Liver (tissue), 9 donors: Measurements from ENCODE around the gene HBA2. TPM values are rescaled to one million over a fixed set of nuclear protein-coding genes. Genes with fewer than 3 reads are reported as not detected.
"Not testable (repeated sequence)": the region's sequence is repeated elsewhere in the genome, so short reads cannot be mapped to it uniquely, and the experiment has no call there.

ENCODE experiments used
- DNase-seq: peaks from one replicate; pipeline ENCODE4 v3.0.0-alpha.2; 2017; ENCODE audit warnings: low spot score
- H3K27ac ChIP-seq, 2 donors: one replicate each; pipeline ENCODE4 v1.7.0; 2013; ENCODE audit warnings: inconsistent platforms in 2 of 2, low read length in 2 of 2, control low read depth in 1 of 2, low read depth in 1 of 2, mild to moderate bottlenecking in 1 of 2
- H3K27me3 ChIP-seq, 4 donors: one replicate each; pipeline versions ENCODE4 v1.6.1 to v1.7.0; 2013; ENCODE audit warnings: low read length in 3 of 4, inconsistent platforms in 1 of 4, mild to moderate bottlenecking in 1 of 4, moderate library complexity in 1 of 4; ENCODE audit not compliant: control insufficient read depth in 4 of 4, insufficient read depth in 4 of 4
- H3K36me3 ChIP-seq, 4 donors: one replicate each; pipeline versions ENCODE4 v1.6.1 to v1.7.0; 2013; ENCODE audit warnings: low read length in 3 of 4, mild to moderate bottlenecking in 3 of 4, low read depth in 1 of 4, moderate library complexity in 1 of 4; ENCODE audit not compliant: control insufficient read depth in 4 of 4, insufficient read depth in 3 of 4
- H3K4me1 ChIP-seq, 4 donors: one replicate each; pipeline versions ENCODE4 v1.6.1 to v1.7.0; 2013; ENCODE audit warnings: low read length in 3 of 4, mild to moderate bottlenecking in 3 of 4, moderate library complexity in 1 of 4; ENCODE audit not compliant: control insufficient read depth in 4 of 4, insufficient read depth in 4 of 4
- H3K4me3 ChIP-seq, 3 donors: one replicate each; pipeline versions ENCODE4 v1.6.1 to v1.7.0; 2013; ENCODE audit warnings: low read length in 3 of 3, control low read depth in 1 of 3, low read depth in 1 of 3, mild to moderate bottlenecking in 1 of 3
- H3K9ac ChIP-seq, 2 donors: one replicate each; pipeline ENCODE4 v1.7.0; 2013; ENCODE audit warnings: low read length in 2 of 2, mild to moderate bottlenecking in 2 of 2, moderate library complexity in 2 of 2, control low read depth in 1 of 2, low read depth in 1 of 2
- H3K9me3 ChIP-seq, 4 donors: one replicate each; pipeline versions ENCODE4 v1.6.1 to v1.7.0; 2013; ENCODE audit warnings: low read length in 3 of 4; ENCODE audit not compliant: control insufficient read depth in 4 of 4
- EGR1 ChIP-seq, 2 donors: IDR thresholded peaks; 2 replicates each; pipeline ENCODE4 v1.6.1; 2016 to 2018; ENCODE audit warnings: antibody characterized with exemption in 2 of 2, low read depth in 2 of 2
- FOXA1 ChIP-seq: IDR thresholded peaks from 2 replicates; pipeline ENCODE4 v1.6.1; 2016; ENCODE audit warnings: antibody characterized with exemption
- GABPA ChIP-seq, 2 donors: IDR thresholded peaks in 1 of 2; conservative IDR thresholded peaks in 1 of 2; 2 replicates each; pipeline ENCODE4 v1.6.1; 2016; ENCODE audit warnings: antibody characterized with exemption in 2 of 2, mild to moderate bottlenecking in 1 of 2, moderate library complexity in 1 of 2
- HNF4A ChIP-seq, 2 donors: conservative IDR thresholded peaks; 2 replicates each; pipeline ENCODE4 v1.6.1; 2016; ENCODE audit warnings: antibody characterized with exemption in 2 of 2, mild to moderate bottlenecking in 2 of 2
- HNF4G ChIP-seq: IDR thresholded peaks from 2 replicates; pipeline ENCODE4 v1.6.1; 2016; ENCODE audit warnings: antibody characterized with exemption
- JUND ChIP-seq, 2 donors: IDR thresholded peaks; 2 replicates each; pipeline ENCODE4 v1.6.1; 2016; ENCODE audit warnings: antibody characterized with exemption in 2 of 2
- NR2F2 ChIP-seq: IDR thresholded peaks from 2 replicates; pipeline ENCODE4 v1.6.1; 2016; ENCODE audit warnings: antibody characterized with exemption
- RAD21 ChIP-seq, 2 donors: IDR thresholded peaks; 2 replicates each; pipeline ENCODE4 v1.6.1; 2016; ENCODE audit warnings: antibody characterized with exemption in 2 of 2, mild to moderate bottlenecking in 2 of 2
- RXRA ChIP-seq, 2 donors: IDR thresholded peaks; 2 replicates each; pipeline ENCODE4 v1.6.1; 2017 to 2018; ENCODE audit warnings: antibody characterized with exemption in 2 of 2, mild to moderate bottlenecking in 1 of 2
- SP1 ChIP-seq: IDR thresholded peaks from 2 replicates; pipeline ENCODE4 v1.6.1; 2018; ENCODE audit warnings: antibody characterized with exemption, mild to moderate bottlenecking
- TAF1 ChIP-seq: conservative IDR thresholded peaks from 2 replicates; pipeline ENCODE4 v1.6.1; 2016; ENCODE audit warnings: antibody characterized with exemption, mild to moderate bottlenecking
- YY1 ChIP-seq: IDR thresholded peaks from 2 replicates; pipeline ENCODE4 v1.6.1; 2016; ENCODE audit warnings: antibody characterized with exemption, mild to moderate bottlenecking
- WGBS: extraction: QIAGEN DNeasy Blood & Tissue Kit; methylation state at CpG from one replicate; pipeline ENCODE4 v1.1.7; 2013; 5-methylcytosine and 5-hydroxymethylcytosine counted together
- polyA plus RNA-seq, 2 donors: library from polyadenylated mRNA; stranded (reverse) in 1 of 2; unstranded in 1 of 2; fragments of 200-250 nt in 1 of 2; fragments of >200 nt in 1 of 2; fragmentation: Nextera tagmentation in 1 of 2; extraction: Ambion mirVana in 1 of 2; gene quantifications; one replicate each; pipeline versions ENCODE4 v1.2.1 to v1.2.3, GENCODE V29; 2013 to 2015
- total RNA-seq, 2 donors: library from RNA; depleted of rRNA; stranded (reverse); fragments of >200 nt; gene quantifications; one replicate each; pipeline ENCODE4 v1.2.3, GENCODE V29; 2014
- TF ChIP-seq, protein P1 (sequence below): IDR thresholded peaks from 2 replicates; pipeline ENCODE4 v1.6.1; 2016; ENCODE audit warnings: antibody characterized with exemption
- TF ChIP-seq, protein P2 (sequence below): IDR thresholded peaks from 2 replicates; pipeline ENCODE4 v1.6.1; 2016; ENCODE audit warnings: antibody characterized with exemption
- TF ChIP-seq, protein P3 (sequence below): IDR thresholded peaks from 2 replicates; pipeline ENCODE4 v1.6.1; 2016; ENCODE audit warnings: antibody characterized with exemption, mild to moderate bottlenecking
- TF ChIP-seq, protein P4 (sequence below): IDR thresholded peaks from 2 replicates; pipeline ENCODE4 v1.6.1; 2016; ENCODE audit warnings: antibody characterized with exemption
- TF ChIP-seq, protein P5 (sequence below): fragments of 150-350 bp; IDR thresholded peaks from 2 replicates; pipeline ENCODE4 v1.5.1; 2017; ENCODE audit warnings: improper control_type of control experiment, low read depth, low read length; ENCODE audit not compliant: missing input control
- donor health status: healthy.
- donor health status: healthy.
- donor health status: healthy.
- donor health status: healthy.
- donor health status: healthy.

The HBA2 gene
- total and polyA plus RNA-seq, 4 donors = 2.8 to 36,951 (median 46.0) TPM

DNA sequence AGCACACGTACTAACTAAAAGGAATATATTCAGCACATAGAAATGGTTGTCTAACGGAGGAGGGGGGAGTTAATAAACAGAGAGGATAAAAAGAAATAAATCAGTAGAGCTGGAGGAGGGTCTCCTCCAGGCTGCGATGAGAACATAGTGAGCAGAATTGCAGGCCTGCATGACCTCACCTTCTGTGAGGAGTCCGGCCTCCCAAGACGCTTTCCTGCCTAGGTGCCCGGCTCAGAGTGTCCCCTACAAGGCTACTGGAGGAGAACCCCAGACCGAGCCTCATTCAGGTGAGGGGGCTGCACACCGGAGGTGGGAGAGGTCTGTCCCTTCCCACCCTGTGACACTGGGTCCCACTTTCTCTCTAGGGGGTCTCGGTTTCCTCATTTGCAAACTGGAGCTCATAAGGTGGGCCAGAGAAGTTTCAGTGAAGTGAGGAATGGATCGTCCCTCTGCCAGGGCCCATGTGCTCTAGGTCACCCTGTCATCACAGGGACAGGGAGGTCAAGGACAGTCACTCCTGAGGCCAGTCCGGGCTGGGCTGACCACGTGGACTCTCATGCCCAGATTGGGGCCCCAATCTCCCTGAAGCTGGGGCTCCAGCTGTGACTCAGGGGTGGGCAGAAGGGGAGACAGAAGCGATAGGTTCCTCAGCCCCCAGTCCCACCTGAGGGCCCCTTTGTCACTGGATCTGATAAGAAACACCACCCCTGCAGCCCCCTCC, 10.2 kb upstream of the HBA2 start:
- Histone ChIP-seq H3K4me3 (no peak overlapping the region), H3K9me3 (no peaks in the 10 kb centered on the region), H3K27ac (no peak overlapping the region), H3K27me3 (peaks cover 8 to 12% (median 9%) of the 10 kb centered on the region in 4 donors), H3K4me1 (peaks cover 2 to 12% (median 10%) of the 10 kb centered on the region in 4 donors), H3K9ac (no peak overlapping the region), H3K36me3 (no peaks in the 10 kb centered on the region)
- TF ChIP-seq HNF4G = no peak
- TF ChIP-seq HNF4A (conservative IDR thresholded peaks at IDR 0.05) = no peak
- no peak for TF ChIP-seq JUND (IDR thresholded peaks at IDR 0.05)
- TF ChIP-seq, protein P1, sequence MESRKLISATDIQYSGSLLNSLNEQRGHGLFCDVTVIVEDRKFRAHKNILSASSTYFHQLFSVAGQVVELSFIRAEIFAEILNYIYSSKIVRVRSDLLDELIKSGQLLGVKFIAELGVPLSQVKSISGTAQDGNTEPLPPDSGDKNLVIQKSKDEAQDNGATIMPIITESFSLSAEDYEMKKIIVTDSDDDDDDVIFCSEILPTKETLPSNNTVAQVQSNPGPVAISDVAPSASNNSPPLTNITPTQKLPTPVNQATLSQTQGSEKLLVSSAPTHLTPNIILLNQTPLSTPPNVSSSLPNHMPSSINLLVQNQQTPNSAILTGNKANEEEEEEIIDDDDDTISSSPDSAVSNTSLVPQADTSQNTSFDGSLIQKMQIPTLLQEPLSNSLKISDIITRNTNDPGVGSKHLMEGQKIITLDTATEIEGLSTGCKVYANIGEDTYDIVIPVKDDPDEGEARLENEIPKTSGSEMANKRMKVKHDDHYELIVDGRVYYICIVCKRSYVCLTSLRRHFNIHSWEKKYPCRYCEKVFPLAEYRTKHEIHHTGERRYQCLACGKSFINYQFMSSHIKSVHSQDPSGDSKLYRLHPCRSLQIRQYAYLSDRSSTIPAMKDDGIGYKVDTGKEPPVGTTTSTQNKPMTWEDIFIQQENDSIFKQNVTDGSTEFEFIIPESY = no peak
- no peak for TF ChIP-seq YY1
- TF ChIP-seq FOXA1 = no peak
- TF ChIP-seq, protein P2, sequence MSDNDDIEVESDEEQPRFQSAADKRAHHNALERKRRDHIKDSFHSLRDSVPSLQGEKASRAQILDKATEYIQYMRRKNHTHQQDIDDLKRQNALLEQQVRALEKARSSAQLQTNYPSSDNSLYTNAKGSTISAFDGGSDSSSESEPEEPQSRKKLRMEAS = no peak
- TF ChIP-seq, protein P3, sequence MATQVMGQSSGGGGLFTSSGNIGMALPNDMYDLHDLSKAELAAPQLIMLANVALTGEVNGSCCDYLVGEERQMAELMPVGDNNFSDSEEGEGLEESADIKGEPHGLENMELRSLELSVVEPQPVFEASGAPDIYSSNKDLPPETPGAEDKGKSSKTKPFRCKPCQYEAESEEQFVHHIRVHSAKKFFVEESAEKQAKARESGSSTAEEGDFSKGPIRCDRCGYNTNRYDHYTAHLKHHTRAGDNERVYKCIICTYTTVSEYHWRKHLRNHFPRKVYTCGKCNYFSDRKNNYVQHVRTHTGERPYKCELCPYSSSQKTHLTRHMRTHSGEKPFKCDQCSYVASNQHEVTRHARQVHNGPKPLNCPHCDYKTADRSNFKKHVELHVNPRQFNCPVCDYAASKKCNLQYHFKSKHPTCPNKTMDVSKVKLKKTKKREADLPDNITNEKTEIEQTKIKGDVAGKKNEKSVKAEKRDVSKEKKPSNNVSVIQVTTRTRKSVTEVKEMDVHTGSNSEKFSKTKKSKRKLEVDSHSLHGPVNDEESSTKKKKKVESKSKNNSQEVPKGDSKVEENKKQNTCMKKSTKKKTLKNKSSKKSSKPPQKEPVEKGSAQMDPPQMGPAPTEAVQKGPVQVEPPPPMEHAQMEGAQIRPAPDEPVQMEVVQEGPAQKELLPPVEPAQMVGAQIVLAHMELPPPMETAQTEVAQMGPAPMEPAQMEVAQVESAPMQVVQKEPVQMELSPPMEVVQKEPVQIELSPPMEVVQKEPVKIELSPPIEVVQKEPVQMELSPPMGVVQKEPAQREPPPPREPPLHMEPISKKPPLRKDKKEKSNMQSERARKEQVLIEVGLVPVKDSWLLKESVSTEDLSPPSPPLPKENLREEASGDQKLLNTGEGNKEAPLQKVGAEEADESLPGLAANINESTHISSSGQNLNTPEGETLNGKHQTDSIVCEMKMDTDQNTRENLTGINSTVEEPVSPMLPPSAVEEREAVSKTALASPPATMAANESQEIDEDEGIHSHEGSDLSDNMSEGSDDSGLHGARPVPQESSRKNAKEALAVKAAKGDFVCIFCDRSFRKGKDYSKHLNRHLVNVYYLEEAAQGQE = no peak
- TF ChIP-seq, protein P4, sequence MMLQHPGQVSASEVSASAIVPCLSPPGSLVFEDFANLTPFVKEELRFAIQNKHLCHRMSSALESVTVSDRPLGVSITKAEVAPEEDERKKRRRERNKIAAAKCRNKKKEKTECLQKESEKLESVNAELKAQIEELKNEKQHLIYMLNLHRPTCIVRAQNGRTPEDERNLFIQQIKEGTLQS = no peak
- no peak for TF ChIP-seq RAD21 (IDR thresholded peaks at IDR 0.05)
- TF ChIP-seq TAF1 = no peak
- no peak for TF ChIP-seq NR2F2
- TF ChIP-seq SP1 = no peak
- TF ChIP-seq EGR1 (IDR thresholded peaks at IDR 0.05; ENCODE audit: low read depth in 2 of 2) = no peak
- TF ChIP-seq, protein P5, sequence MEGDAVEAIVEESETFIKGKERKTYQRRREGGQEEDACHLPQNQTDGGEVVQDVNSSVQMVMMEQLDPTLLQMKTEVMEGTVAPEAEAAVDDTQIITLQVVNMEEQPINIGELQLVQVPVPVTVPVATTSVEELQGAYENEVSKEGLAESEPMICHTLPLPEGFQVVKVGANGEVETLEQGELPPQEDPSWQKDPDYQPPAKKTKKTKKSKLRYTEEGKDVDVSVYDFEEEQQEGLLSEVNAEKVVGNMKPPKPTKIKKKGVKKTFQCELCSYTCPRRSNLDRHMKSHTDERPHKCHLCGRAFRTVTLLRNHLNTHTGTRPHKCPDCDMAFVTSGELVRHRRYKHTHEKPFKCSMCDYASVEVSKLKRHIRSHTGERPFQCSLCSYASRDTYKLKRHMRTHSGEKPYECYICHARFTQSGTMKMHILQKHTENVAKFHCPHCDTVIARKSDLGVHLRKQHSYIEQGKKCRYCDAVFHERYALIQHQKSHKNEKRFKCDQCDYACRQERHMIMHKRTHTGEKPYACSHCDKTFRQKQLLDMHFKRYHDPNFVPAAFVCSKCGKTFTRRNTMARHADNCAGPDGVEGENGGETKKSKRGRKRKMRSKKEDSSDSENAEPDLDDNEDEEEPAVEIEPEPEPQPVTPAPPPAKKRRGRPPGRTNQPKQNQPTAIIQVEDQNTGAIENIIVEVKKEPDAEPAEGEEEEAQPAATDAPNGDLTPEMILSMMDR = no peak
- TF ChIP-seq GABPA (IDR thresholded peaks at IDR 0.05 in 1 of 2, conservative IDR thresholded peaks at IDR 0.05 in 1 of 2) = no peak
- TF ChIP-seq RXRA (IDR thresholded peaks at IDR 0.05) = no peak
- no peak for DNase-seq
- 85% methylated on average over 13 of the region's 13 CpGs for WGBS

DNA sequence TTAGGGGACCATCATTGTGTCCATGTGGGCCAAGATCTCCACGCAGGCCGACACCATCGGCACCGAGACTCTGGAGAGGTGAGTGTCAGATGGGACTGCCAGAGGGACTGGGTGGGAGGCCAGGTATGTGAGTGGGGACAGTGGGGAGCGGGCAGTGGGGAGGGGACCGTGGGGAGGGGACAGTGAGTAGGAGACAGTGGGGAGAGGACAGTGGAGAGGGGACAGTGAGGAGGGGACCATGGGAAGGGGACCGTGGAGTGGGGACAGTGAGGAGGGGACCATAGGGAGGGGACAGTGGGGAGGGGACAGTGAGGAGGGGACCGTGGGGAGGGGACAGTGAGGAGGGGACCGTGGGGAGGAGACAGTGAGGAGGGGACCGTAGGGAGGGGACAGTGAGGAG, 9.5 kb upstream of the HBA2 start:
- DNase-seq, H3K9me3 ChIP-seq, H3K36me3 ChIP-seq, H3K9ac ChIP-seq, H3K4me3 ChIP-seq, H3K27ac ChIP-seq: not testable (repeated sequence)
- H3K27me3 ChIP-seq = peaks cover 8 to 12% (median 9%) of the 10 kb centered on the region in 4 donors
- 88% methylated on average over 10 of the region's 10 CpGs for WGBS
- H3K4me1 ChIP-seq = peaks cover 2 to 12% (median 10%) of the 10 kb centered on the region in 4 donors

DNA sequence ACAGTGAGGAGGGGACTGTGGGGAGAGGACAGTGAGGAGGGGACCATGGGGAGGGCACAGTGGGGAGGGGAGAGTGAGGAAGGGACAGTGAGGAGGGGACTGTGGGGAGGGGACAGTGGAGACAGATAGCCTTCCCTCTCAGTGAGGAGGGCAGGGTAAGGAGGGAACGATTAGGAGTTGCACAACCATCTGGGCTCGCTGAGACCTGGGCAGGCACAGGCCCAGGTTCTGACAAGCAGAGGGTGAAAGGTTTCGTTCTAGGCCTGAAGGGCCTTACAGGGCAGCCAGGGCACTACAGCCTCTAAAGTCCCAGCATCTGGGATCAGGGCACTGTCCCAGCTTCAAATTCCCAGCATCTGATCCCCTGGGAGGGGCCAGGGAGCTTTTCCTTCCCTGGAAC, 9.0 kb upstream of the HBA2 start:
- not testable (repeated sequence) for H3K9me3 ChIP-seq, H3K27ac ChIP-seq, DNase-seq, H3K4me3 ChIP-seq, H3K36me3 ChIP-seq, H3K9ac ChIP-seq
- peaks cover 2 to 12% (median 10%) of the 10 kb centered on the region in 4 donors for H3K4me1 ChIP-seq
- 16% methylated on average over 2 of the region's 3 CpGs for WGBS
- peaks cover 8 to 12% (median 10%) of the 10 kb centered on the region in 4 donors for H3K27me3 ChIP-seq
